Stimulated activated CD4-positive, alpha-beta T cell treated with anti-CD3 and anti-CD28 coated beads, Interleukin-15, amount 100 ng/mL, for 1 hour (primary cell): Measurements from ENCODE around the gene HHIPL1.

ENCODE experiments used
- DNase-seq, 2 donors: peaks; one replicate each; pipeline ENCODE4 v3.0.0-alpha.2; 2020; ENCODE audit warnings: low read depth in 1 of 2, low spot score in 1 of 2

The HHIPL1 gene

DNA sequence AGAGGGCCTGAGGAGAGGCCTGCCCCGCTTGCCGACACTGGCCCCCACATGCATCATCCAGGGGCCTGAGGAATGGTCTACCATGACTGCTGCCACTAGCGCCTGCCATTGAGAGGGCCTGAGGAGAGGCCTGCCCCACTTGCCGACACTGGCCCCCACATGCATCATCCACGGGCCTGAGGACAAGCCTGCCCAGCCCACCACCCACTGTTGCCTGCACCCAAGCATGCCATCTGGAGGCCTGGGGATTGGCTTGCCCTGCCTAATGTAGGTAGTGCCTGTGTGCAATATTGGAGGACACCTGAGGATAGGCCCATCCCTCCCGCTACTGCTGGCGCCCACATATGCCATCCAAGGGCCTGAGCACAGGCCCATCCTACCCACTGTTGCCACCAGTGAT is 63.5 kb downstream of the HHIPL1 start:
- DNase-seq: no peak

DNA sequence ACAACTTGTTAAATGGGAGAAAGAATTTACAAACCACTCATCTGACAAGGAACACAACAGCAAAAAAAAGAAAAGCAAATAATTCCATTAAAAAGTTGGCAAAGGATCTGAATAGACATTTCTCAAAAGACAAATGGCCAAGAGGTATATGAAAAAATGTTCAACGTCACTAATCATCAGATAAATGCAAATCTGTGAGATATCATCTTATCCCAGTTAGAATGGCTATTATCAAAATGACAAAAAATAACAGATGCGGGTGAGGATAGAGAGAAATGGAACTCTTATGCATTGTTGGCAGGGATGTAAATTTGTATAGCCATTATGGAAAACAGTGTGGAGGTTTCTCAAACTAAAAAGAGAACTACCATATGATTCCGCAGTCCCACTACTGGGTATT is 69.0 kb downstream of the HHIPL1 start:
- DNase-seq: no peak

DNA sequence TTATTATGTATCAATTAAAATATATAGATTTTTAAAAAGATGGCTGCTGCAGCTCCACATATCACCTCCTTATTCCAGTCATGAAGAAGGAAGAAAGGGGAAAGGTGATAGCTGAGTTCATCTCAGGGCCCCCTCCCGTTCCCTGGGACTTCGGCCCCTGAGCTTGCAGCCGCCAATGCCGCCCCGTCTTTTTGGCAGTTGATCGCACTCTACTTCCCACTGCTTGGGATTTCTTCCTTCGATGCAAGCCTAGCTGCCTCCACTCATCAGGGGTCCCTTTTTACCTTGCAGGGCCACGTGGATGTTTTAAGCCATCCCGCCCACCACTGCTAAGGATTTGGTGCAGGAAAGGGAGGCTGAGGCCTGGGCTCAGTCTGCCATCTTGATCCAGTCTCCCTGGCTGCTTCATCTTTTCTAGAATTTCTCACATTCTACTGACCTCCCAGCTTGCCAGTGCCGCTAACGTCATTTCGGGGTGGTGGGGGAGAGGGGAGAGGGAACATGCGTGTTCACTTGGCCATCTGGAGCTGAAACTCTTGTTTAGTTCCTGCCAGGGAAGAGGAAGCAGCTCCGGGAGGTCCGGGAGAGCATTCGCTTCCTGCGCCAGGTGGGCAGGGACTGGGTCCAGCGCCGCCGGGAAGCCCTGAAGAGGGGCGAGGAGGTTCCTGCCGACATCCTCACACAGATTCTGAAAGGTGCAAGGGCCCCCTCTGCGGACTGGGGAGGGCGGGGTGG is 70.5 kb downstream of the HHIPL1 start:
- no peak for DNase-seq

DNA sequence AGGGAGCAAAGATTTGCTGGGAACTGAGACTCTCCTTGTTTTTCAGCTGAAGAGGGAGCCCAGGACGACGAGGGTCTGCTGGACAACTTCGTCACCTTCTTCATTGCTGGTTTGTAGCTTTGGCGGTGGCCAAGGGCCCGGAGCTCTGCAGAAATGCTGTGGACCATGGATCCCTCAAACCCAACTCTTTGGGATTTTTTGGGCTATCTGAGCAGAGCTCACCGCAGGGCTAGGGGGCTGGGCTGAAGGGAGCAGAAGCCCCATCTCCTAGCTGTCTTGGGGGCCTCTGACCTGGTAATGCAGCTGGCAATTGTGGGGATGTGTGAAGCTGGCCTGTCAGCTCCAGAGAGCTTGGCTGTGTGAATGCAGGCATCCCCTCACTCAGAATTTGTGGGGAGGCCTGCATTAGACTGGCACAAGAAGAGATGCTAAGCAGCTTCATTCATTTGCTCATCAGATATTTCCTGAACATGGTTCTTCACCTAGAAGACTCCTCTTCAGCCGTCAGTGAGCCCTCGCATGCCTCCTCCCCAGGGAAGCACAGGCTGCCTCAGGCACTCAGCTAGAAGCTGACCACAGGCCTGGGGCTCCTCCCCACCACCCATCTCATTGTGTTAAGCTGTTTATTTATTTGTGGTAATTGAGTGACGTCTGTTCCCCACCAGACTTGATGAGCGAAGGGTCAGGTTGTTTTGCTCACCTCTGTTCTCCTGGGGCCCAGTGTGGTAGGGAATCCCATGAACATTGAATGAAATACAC is 71.3 kb downstream of the HHIPL1 start:
- DNase-seq: no peak

DNA sequence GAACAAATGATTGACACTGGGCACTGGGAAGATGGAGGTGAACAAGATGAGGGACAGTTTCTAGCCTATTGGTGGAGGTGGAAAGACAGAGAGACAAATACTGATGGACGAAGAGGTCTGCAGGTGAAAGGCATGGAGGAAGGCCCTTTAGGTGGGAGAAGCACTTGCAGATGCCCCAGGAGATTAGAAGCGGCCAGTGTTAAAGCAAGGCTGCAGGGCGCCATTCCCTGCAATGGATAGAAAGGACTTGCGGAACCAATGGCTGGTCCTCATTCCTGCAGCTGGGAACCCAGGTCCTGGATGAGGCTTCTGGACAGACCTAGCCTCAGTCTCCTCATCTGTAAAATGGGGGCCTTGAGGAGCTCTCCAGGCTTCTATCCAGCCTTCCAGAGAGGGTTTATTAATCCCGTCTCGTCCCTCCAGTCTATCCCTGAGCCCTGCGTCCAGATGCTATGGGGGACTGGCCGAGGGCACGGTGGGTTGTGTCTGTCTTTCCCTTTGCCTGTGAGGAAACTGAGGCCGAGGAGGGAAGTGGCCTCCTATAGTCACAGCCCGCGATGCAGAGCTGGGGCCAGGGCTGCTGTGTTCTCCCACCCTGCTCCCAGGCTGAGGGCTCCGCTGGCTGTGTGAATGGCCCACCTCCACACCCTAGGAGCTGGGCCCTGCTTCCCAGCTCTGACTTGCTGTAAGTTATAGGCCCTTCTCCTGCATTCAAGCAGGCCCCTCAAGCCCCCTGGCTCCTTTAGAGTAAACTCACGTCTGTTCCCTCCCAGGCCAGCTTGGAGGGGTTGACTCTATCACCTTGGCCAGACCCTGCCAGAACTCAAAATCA is 72.1 kb downstream of the HHIPL1 start:
- DNase-seq: no peak

DNA sequence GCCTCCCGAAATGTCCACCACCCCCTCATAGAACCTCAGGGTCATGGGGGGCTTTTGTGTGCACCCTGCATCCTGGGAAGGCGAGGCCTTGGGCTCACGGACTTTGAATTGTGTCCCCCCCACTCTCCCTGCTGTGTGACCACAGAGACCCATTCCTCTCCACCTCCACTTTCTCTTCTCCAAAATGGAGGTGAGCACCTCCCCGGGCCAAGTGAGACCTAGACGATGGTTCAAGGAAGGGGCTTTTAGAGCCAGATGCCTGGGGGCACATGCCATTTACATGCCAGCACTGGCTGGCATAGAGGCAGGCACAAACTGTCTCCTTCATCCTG is 72.7 kb downstream of the HHIPL1 start:
- DNase-seq: no peak

DNA sequence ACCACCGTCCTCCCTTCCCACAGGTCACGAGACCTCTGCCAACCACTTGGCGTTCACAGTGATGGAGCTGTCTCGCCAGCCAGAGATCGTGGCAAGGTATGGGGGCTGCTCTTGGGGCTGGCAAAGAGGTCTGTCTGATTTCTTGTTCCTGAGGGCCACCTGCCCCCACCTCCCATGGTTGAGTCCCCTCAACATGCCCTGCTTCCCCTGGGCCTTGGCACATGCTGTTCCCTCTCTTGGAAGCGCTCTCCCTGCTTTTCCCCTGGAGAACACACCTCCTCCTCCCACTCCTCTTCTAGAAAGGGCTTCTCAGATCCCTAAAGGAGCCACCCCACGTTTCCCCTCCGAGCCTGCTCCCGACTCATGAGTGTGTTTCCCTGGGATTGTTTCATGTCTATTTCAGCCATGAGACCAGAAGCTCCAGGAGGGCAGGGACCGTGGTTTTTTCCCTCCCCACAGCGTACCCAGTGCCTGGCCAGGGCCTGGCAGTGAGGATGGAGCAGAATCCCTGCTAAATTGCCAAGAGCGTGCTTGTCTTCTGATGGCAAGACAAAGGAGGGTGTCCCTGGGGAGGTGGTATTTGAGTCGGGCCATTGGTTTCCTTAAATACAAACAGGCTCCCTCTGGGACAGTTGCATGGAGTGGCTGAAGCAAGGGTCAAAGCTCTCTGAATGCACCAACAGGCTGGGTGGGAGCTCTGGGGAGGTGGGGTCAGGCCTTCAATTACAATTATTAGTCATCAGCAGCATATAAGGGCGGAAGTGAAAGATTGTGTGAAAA is 73.3 kb downstream of the HHIPL1 start:
- no peak for DNase-seq

DNA sequence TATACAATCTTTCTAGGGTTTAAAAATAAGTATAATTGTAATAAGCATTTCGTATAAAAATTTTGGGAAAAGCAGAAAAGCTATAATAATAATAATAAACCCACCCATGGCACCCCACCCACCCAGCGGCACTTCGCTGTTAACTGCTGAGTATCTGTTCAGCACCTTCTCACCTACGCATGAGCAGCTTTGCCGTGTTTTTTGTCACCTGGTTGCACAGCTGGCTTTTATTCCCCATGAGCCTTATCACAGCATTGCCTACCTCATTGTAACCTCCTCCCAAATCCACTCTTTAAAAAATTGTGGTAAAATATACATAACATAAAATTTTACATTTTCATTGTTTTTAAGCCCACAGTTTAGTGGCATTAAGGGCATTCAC is 73.9 kb downstream of the HHIPL1 start:
- no peak for DNase-seq

DNA sequence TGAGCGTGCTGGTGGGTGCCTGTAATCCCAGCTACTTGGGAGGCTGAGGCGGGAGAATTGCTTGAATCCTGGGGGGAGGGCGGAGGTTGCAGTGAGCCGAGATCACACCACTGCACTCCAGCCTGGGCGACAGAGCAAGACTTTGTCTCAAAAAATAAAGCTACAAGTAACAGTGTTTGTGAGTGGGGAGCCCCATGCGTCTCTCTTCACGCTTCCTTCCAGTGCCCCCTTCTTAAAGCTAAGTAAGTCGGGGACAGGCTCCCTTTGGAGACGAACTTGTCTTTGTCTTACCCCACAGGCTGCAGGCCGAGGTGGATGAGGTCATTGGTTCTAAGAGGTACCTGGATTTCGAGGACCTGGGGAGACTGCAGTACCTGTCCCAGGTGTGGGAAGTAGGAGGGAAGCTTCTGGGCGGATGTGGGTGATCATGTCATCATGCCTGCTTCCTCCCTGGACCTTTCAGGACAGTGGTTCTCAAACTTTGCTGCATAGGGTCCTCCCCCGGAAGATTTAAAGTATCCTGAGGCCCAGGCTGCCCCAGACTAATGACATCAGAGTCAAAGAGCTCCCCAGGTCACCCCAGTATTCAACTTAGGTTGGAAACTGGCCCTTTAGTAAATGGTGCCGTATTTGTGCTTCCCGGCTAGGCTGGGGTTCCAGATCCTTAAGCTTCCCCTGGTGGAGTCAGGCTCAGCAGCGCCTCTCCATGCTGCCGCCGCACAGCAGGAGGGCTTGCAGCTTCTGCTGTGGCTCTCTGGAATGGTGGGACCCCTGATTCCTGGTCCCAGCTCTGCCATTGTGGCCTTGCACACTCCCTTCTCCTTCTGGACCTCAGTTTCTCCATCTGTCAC is 76.2 kb downstream of the HHIPL1 start:
- DNase-seq: no peak

DNA sequence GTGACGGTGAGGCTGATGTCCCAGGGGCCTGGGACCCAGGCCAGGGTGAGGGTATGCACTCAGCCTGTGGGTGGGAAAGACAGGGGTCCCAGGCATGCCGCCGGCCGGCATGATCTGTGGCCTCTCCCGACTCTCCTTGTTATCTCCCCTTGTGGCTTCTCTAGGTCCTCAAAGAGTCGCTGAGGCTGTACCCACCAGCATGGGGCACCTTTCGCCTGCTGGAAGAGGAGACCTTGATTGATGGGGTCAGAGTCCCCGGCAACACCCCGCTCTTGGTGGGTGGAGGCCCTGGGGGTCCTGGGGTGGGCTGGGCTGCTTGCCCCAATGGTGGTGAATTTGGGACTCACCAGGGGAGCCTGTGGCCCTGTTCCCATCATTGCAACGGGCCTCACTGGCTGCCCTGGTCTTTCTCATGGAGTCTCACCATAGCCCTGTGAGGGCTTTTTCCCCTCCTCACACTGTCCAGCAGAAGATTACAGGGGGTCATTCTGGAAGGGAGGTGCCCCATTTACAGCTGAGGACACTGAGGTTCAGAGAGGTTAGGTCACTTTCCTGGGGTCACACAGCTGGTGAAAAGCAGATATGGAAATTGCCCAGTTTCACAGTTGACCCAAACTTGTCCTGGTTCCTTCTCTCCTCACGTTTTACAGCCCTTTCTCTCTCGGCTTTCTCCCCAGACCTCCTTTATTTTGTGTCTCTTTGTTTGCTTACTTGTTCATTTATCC is 77.0 kb downstream of the HHIPL1 start:
- no peak for DNase-seq

DNA sequence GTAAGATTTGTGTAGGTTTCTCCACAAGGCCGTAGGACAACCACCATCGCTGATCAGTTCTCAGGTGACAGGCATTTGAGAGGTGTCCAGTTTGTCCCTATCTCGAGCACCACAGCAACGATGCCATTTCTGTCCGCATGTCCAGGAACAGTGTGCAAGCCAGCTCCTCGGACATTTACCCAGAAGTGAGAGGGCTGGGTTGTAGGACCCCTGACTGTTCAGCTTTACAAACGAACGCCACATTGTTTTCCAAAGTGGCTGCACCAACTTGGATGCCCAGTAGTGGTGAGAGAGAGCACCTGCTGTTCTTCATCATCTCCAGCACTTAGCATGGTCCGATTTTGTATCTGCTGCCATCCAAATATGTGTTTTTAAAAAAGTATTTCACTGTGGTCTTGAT is 77.8 kb downstream of the HHIPL1 start:
- DNase-seq: no peak

DNA sequence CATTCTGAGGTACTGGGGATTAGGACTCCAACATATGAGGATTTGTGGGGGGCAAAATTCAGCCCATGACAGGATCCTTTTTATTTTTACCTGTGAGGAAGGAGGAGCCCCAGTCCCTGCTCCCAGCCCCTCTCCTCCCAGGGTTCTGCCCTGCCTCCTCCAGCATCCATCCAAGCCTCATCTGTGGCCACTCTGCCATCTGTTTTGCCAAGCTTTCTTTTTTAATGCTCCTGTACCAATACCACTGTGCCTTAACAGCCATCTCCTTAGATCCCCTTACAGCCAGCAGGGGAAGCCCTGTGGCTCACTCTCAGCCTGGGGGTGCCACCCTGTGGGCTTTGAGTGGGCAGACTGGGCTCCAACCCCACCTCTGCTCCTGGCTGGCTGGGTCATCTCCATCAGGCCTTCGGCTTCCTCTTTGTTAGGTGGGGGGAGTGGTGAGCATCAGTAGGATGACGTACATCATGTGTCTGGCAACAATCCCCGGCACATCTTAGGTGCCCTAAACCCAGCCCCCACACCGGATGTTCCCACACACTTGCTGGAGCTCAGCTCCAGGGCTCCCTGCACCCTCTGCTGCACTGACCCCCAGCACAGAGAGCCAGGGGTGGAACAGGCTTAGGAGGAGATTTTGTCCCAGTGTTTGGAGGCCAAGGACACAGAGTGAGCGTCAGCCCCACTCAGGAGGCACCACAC is 79.4 kb downstream of the HHIPL1 start:
- no peak for DNase-seq

DNA sequence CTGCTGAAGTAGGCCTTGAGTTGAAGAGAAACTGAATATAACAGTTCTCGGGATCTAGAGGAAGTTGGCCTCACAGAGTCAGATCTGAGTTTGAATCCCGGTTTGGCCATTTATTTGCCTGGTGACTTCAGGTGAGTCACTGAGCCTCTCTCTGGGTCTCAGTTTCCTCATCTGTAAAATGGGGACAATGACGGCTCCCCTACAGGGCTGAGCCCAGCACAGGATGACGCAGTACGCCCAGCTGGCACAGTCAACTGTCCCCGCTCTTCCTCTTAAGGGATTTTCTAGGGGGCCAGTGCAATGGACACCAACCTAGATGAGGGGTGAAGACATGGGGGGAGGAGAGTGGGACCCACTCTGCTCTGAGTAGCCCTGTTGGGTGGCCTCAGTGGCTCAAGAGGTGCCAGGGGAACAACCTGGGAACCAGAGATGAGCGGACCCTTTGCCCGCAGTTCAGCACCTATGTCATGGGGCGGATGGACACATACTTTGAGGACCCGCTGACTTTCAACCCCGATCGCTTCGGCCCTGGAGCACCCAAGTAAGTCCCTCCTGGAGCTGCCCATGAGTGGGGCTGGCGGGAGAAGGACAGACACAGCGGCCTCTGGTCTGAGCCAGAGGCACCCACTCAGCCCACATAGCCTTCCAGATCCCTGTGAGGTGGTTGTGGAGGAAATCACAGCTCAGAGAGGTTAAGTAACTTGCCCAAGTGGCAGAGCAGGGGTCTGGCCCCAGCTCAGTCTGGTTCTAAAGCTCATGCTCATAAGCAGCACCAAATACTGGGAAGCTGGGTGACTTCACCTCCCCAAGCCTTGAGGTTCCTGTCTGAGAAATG is 80.2 kb downstream of the HHIPL1 start:
- no peak for DNase-seq

DNA sequence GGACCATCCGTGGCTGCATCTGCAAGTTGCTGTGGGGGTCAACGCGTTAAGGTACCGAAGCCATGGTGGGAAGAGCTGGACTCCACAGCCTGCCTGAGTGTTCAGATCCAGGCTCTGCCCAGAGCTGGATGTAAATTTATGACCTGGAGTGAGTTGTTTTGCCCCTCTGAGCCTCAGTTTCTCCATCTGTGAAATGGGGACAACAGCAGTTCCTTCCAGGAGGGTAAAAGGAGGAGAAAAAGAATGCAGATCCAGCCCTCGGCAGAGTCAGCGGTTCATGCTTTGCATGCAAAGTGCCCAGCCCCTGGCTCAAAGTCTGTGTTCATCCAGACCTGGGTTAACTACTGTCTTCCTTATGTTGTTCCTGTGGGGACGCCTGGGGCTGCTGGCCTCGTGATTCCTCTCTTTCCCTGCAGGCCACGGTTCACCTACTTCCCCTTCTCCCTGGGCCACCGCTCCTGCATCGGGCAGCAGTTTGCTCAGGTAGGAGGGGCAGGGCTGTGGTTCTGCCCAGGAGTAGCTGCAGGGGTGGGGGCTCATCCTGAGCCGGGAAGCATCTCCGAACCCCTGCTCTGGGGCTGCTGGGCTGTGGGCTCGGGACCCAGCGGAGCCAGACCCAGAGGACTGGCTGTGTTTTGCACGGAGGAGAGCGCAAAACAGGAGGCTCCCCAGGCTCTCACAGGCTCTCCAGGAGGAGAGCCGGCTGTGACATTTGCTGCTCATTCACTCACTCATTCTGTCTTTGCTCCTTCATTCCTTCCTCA is 81.0 kb downstream of the HHIPL1 start:
- DNase-seq: no peak

DNA sequence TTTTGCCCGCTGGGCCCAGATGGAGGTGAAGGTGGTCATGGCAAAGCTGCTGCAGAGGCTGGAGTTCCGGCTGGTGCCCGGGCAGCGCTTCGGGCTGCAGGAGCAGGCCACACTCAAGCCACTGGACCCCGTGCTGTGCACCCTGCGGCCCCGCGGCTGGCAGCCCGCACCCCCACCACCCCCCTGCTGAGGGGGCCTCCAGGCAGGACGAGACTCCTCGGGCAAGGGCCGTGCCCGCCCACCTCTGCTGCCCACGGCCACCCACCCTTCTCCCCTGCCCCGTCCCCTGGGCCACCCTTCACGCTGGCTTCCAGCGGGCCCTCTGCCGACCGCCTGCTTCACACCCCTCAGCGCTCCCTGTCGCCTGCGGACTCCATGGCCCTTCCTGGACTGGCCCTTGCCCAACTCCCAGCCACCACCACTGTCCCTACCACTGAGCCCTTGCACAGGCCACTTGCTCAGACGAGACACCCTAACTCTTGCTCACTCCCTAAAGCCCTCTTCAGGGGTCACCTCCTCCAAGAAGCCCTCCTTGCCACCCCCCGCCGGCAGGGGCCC is 81.7 kb downstream of the HHIPL1 start:
- no peak for DNase-seq

DNA sequence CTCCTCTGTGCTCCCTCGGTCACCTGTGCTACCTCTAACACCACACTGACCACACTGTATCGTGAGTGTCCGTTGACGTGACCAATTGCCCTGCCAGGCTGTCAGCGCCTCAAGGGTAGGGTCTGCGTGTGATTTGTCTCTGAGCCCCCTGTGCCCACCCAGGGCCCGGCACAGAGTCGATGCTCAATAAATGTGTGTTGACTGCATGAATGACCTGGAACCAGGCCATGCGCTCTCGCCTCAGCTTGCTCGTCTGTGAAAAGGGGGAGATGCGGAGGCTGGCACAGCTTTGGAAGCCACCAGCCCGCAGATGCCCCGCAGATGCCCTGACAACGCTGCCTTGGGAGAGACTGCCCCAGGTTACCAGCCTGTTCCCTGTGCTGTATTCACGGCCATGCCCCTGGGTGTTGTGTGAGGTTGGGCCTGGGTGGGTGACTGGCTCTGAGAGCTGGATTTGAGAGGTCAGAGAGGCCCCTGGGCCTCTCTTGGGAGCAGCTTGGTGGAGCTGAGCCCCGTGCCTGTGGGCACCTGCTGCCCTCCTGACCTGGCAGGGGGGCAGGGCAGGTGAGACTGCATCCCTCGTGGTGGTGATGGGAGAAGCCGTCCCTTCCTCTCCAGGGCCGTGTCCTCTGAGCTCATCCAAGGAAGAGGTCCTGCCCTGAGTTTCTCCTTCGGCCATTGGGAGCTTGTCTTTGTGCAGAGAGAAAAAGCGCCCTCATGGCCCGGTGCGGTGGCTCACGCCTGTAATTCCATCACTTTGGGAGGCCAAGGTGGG is 82.4 kb downstream of the HHIPL1 start:
- no peak for DNase-seq
